ENCODE results near the gene MRPL1. TPM values are rescaled to one million over a fixed set of nuclear protein-coding genes. Genes with fewer than 3 reads are reported as not detected.

MRPL1 gene
- total and polyA plus RNA-seq, 9 of the 15 experiments (the other 6 are each of a cell fraction or from before 2014, with no cell fraction given) = 38.4 to 75.7 (median 63.7) TPM

DNA sequence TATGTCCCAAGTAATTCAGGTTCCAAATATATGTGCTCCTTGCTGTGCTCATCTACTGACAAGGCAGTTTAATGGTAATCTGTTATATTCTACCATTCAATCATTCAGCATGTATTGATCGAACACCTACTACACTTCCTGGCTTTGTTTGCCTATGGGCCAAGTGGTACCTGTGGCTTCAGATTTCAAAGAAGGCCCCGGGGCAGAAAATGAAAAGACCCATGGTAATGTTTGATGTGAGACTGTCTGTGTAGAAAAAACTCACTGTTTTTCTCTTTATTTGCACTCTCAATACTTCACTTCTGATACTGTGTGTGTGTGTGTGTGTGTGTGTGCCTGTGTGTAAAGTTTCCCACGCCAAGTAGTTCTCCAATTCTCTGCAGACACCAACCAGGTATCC lies 133.4 kb downstream of the MRPL1 start:
- no peaks in the 10 kb centered on the region for H3K9me1 ChIP-seq (ENCODE audit: control insufficient read depth, insufficient read depth, low read length)
- H3K79me2 ChIP-seq (ENCODE audit: control insufficient read depth, insufficient read depth, low read length) = no peaks in the 10 kb centered on the region
- WGBS (ENCODE audit: insufficient coverage, low coverage, missing lambda C conversion rate) = 2% methylated on average over 3 of the region's 3 CpGs
- H3K27me3 ChIP-seq (ENCODE audit: control insufficient read depth in 2 of 2, insufficient read depth in 2 of 2, low read length in 2 of 2) = peaks cover 0 to 10% of the 10 kb centered on the region in 2 experiments; a peak in 3 of 5 replicates
- POLR2A ChIA-PET = no interaction called here
- no TSS peak for BruUV-seq (replicated peaks)
- intact Hi-C loops (cut with micrococcal nuclease) (loop anchor here (10.0 kb wide), 1 partner anchor 169 kb away; no protein-coding TSS in a partner anchor), in situ Hi-C loops (cut with MboI) (no loop called here)
- no peak overlapping the region for H3K4me3 ChIP-seq
- CTCF ChIA-PET (ENCODE audit: low intra/inter-chr PET ratio) = no interaction called here
- FAIRE-seq (no peak), ATAC-seq (no peak), DNase-seq (ENCODE audit: extremely low read depth in 1 of 4, low spot score in 3 of 4) (no peak)
- H3K4me2 ChIP-seq (ENCODE audit: insufficient read depth, low read length) = no peak overlapping the region
- no peak for TF ChIP-seq BMI1 (IDR thresholded peaks at IDR 0.05; ENCODE audit: low read length)
- no peak for TF ChIP-seq FIP1L1 (IDR thresholded peaks at IDR 0.05; ENCODE audit: low read depth, low read length, poor library complexity, severe bottlenecking)
- no peak for TF ChIP-seq DMBX1 (CRISPR knock-in tag; IDR thresholded peaks at IDR 0.05; ENCODE audit: borderline replicate concordance)
- TF ChIP-seq, protein P1, sequence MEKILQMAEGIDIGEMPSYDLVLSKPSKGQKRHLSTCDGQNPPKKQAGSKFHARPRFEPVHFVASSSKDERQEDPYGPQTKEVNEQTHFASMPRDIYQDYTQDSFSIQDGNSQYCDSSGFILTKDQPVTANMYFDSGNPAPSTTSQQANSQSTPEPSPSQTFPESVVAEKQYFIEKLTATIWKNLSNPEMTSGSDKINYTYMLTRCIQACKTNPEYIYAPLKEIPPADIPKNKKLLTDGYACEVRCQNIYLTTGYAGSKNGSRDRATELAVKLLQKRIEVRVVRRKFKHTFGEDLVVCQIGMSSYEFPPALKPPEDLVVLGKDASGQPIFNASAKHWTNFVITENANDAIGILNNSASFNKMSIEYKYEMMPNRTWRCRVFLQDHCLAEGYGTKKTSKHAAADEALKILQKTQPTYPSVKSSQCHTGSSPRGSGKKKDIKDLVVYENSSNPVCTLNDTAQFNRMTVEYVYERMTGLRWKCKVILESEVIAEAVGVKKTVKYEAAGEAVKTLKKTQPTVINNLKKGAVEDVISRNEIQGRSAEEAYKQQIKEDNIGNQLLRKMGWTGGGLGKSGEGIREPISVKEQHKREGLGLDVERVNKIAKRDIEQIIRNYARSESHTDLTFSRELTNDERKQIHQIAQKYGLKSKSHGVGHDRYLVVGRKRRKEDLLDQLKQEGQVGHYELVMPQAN (IDR thresholded peaks at IDR 0.05; ENCODE audit: borderline replicate concordance) = no peak
- TF ChIP-seq RHOXF2B (CRISPR knock-in tag; conservative IDR thresholded peaks at IDR 0.05) = no peak
- no peak overlapping the region for H3K9ac ChIP-seq (ENCODE audit: insufficient read depth in 1 of 2, low read depth in 2 of 2, low read length in 2 of 2)
- no peak overlapping the region for H2AFZ ChIP-seq (ENCODE audit: low read depth, low read length)
- H3K4me1 ChIP-seq (replicated peaks in 1 of 2; ENCODE audit: control insufficient read depth in 2 of 2, insufficient read depth in 2 of 2, low read length in 2 of 2) = no peaks in the 10 kb centered on the region
- no peak overlapping the region for H3K27ac ChIP-seq (ENCODE audit: extremely low read depth, low read depth, low read length)
- no peaks in the 10 kb centered on the region for H3K36me3 ChIP-seq (ENCODE audit: control insufficient read depth, insufficient read depth, low read length)
- peaks cover 5% of the 10 kb centered on the region; the same call in 1 of the 2 replicates for H4K20me1 ChIP-seq (replicated peaks; ENCODE audit: control insufficient read depth, insufficient read depth, low read length)
- H3K9me3 ChIP-seq (replicated peaks; ENCODE audit: control insufficient read depth, insufficient read depth, low read depth, low read length) = no peaks in the 10 kb centered on the region

Data from K562 (cell line).